NCI-H2029 treated with DMSO at 0.1 percent for 48 hours (cell line): ENCODE results near the gene MORC2.

Source experiments
- DNase-seq: peaks from one replicate; lab custom pipeline; 2025; lab: John Stamatoyannopoulos, UW

Gene MORC2

GRCh38 chr22:30887453-30887852, 81.1 kb downstream of the MORC2 start:
- no peak for DNase-seq

GRCh38 chr22:30885591-30885990, 83.0 kb downstream of the MORC2 start:
- no peak for DNase-seq

GRCh38 chr22:30885001-30885366, 83.6 kb downstream of the MORC2 start:
- no peak for DNase-seq

GRCh38 chr22:30884211-30885000, 84.2 kb downstream of the MORC2 start:
- no peak for DNase-seq

GRCh38 chr22:30883586-30884145, 84.9 kb downstream of the MORC2 start:
- DNase-seq = no peak

- DNase-seq = no peak
Observed at GRCh38 chr22:30882974-30883533, 85.5 kb downstream of the MORC2 start.

GRCh38 chr22:30882184-30882717, 86.3 kb downstream of the MORC2 start:
- no peak for DNase-seq

GRCh38 chr22:30881361-30882183, 87.0 kb downstream of the MORC2 start:
- DNase-seq = no peak

- no peak for DNase-seq
Observed at GRCh38 chr22:30880847-30881246, 87.7 kb downstream of the MORC2 start.

- DNase-seq = no peak
Observed at GRCh38 chr22:30880181-30880601, 88.4 kb downstream of the MORC2 start.

- DNase-seq = no peak
Observed at GRCh38 chr22:30879415-30879797, 89.2 kb downstream of the MORC2 start.

GRCh38 chr22:30878516-30879414, 89.8 kb downstream of the MORC2 start:
- DNase-seq = no peak

GRCh38 chr22:30877662-30878515, 90.7 kb downstream of the MORC2 start:
- no peak for DNase-seq

GRCh38 chr22:30876915-30877553, 91.5 kb downstream of the MORC2 start:
- DNase-seq = no peak

- no peak for DNase-seq
Observed at GRCh38 chr22:30876221-30876751, 92.3 kb downstream of the MORC2 start.

- no peak for DNase-seq
Observed at GRCh38 chr22:30875481-30876215, 92.9 kb downstream of the MORC2 start.
